AG08395 (cell line): ENCODE data around the gene FAXDC2.
"Not testable (repeated sequence)": the region's sequence is repeated elsewhere in the genome, so short reads cannot be mapped to it uniquely, and the experiment has no call there.

Source experiments
- DNase-seq: peaks from one replicate; pipeline ENCODE4 v3.0.0; 2012; ENCODE audit warnings: mixed read lengths, low spot score

The FAXDC2 gene

DNA sequence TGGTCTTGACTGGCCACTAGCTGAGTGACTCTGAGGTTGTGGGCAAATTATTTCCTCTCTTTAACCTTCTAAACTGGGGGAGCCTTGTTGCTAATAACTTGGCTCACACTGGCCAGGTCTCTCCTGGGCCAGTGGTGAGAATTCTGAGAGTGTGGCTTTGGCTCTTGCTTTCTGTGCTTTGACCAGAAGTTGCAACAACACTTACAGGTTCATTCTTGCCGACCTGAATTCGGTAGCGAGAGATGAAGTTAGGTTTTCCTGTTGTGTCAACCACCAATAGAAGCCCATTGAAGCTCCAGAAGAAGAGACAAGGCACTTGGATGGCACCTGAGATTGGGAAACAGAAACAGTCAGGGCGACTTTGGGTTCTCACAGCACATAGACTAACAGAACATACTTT is 19.8 kb downstream of the FAXDC2 start:
- no peak for DNase-seq

DNA sequence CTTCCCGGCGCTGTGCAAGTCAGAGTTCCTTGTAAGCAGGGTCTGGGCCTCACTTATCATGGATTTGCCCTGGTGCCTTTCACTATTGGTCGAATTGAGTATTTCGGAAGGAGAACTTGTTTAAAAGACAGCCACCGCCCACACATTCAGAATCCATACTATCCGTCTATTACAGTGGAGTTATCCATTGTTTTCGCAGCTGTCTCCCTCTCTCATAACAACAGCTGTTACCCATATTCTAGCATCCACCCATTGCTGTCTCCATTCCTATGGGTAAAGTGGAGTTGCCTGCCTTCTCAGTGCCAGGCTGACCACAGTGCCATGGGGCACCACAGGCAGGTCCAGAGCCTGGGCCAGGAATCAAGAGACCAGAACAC is 20.2 kb downstream of the FAXDC2 start:
- DNase-seq, result no peak

- DNase-seq, result no peak
These were observed 20.7 kb downstream of the FAXDC2 start for GRCh38 chr5:154829589-154830218.

DNA sequence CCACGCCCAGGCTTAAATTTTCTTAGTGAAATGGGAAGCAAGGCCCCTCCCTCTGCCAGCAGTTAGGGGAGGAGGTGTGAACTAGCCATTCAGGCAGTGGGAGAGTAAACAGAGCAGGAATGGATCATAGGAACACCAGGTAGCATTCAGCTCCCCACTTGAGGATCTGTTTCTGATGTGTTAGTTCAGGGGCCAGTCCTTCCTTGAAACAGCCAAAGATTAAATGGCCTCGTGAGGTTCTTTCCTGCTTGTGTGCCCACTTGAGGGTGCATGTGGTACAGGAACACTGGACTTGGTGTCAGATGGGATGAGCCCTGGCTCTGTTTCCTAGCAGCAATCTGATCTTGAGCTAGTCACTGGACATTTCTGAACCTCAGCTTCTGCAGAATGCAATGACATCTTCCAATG is 21.2 kb downstream of the FAXDC2 start:
- DNase-seq, result no peak

GRCh38 chr5:154824070-154824469 is 26.3 kb downstream of the FAXDC2 start:
- no peak for DNase-seq

GRCh38 chr5:154823605-154824004 is 26.8 kb downstream of the FAXDC2 start:
- no peak for DNase-seq

DNA sequence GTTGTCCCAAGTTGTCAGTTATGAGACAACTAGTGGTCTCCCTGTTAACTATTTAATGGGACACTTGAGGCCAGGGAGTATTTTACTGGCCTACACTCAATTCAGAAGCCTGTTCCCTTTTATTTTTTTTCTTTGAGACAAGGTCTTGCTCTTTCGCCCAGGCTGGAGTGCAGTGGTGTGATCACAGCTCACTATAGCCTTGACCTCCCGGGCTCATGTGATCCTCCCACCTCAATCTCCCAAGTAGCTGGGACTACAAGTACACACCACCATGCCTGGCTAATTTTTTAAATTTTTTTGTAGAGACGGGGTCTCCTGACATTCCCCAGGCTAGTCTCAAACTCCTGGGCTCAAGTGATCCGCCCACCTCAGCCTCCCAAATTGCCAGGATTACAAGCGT is 27.5 kb downstream of the FAXDC2 start:
- not testable (repeated sequence) for DNase-seq

DNA sequence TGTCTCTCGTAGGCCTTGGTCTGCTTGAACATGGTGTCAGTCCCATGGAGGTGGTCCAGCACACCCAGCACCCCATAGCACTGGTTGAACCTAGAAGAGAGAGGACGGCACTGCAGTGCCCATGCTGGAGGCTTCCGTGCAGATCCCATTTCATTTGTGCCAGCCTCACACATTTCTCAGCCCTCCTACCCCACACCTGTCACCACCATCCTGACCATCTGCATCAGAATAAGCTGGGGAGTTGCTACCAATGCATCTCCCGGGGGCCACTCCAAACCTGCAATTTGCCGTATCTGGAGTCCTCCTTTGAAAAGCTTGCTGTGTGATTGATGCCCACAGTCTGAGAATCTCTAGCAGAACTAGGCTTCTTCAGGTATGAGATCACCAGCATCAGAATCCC is 30.0 kb downstream of the FAXDC2 start:
- DNase-seq, result no peak

- no peak for DNase-seq
These were observed 30.9 kb downstream of the FAXDC2 start for GRCh38 chr5:154819546-154819945.

GRCh38 chr5:154818471-154819116 is 31.8 kb downstream of the FAXDC2 start:
- DNase-seq, result no peak

DNA sequence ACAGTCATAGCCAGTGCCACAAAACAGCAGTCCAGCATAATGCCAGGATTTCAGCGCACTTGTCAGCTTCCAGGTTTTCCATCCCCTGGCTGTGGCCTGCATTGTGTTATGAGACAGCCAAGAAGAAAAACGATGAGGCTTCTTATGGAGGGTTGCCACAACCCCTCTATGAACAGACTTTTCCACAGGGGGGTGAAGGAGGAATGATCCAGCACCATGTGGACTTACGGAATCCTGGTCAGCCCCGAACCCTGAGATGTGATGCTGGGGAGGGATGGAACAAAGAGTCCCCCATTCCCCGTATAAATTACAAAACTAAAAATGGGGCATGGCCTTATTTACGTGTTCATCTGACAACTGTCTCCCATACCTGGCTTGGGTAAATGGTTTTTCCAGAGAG is 32.6 kb downstream of the FAXDC2 start:
- no peak for DNase-seq

DNA sequence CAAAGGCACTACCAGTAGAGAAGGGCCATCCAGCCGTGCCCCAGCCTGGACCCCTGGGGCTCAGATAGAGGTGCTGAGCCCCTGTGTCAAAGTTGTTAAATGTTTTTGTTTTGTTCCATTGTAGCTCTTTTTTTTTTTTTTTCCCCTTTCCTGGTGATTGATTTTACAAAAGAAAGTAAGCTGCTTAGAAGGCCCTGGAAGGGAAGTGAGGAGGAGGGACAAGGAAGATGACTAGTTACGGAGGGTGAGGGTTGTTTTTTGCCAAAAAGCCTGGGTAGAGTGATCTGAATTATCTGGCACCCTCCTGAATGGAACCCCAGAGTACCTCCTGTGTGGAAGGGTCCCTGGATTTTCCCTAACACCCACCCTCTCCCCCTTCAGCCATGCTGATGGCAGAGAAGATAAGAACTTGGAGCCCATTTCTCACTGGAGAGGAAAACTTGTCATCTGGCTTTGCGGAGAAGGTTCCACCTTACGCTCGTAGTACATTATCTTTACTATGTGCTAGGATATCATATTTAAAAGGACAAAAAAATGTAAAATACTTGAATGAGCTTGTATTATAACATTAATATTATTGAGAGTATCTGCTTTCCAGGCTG is 33.4 kb downstream of the FAXDC2 start:
- no peak for DNase-seq

GRCh38 chr5:154815684-154816247 is 34.6 kb downstream of the FAXDC2 start:
- no peak for DNase-seq

GRCh38 chr5:154815025-154815424 is 35.4 kb downstream of the FAXDC2 start:
- DNase-seq, result no peak

GRCh38 chr5:154813736-154814135 is 36.7 kb downstream of the FAXDC2 start:
- DNase-seq, result no peak

- DNase-seq, result no peak
These were observed 37.2 kb downstream of the FAXDC2 start for GRCh38 chr5:154813158-154813557.

DNA sequence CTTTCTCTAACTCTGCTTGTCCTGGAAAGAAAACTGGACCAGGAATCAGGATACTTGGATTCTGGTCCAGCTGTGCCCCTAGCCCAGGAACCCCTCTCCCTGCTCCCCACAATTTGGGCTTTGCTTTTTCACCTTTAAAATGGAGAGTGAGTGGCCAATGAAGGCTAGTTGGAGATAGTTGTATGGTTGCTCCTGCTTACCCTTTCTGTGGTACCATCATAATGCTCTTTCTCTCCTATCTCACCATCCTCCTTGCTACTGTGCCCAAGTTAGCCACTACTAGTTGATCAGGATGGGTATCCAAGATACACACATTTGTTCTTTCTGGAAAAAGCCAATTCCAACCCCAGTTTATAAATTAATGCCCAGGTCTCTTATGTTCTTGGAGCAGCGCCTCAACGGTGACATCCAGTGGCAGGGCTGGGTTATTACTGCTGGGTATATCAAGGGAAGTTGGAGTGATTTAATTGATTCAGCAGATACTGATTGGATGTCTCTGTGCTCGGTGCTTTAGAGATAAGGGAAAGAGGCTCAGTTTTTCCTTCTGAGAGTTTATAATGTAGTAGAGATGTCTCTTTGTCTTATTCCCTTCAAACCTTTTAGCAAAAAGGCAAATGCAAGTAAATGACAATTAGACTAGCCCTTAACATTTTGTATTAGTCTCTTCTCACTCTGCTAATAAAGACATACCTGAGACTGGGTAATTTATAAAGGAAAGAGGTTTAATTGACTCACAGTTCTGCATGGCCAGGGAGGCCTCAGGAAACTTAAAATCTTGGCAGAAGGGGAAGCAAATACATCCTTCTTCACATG is 38.5 kb downstream of the FAXDC2 start:
- peak; percentile 85 for DNase-seq

GRCh38 chr5:154811239-154811638 is 39.2 kb downstream of the FAXDC2 start:
- no peak for DNase-seq

GRCh38 chr5:154806176-154806575 is 44.2 kb downstream of the FAXDC2 start:
- DNase-seq, result no peak

- no peak for DNase-seq
These were observed 48.4 kb downstream of the FAXDC2 start for GRCh38 chr5:154802050-154802449.

GRCh38 chr5:154801083-154801482 is 49.3 kb downstream of the FAXDC2 start:
- DNase-seq, result no peak

DNA sequence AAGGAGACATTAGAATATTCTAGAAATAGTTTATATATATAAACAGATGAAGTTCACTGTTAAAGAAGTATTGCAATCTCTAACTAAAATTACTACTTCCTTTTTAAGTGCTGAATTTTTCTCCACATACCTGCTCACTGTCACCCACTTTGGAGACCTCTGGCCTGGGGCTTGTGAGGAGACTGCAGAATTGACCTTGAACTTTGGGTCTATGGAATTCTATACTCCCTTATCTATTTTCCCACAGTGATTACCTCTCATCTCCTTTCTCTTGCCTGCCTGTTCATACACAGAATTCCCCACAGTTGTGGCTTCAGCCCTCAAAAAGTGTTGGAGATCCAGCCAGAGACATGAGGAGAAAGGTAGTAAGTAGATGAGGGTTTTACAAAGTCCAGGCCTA is 49.8 kb downstream of the FAXDC2 start:
- DNase-seq, result no peak

DNA sequence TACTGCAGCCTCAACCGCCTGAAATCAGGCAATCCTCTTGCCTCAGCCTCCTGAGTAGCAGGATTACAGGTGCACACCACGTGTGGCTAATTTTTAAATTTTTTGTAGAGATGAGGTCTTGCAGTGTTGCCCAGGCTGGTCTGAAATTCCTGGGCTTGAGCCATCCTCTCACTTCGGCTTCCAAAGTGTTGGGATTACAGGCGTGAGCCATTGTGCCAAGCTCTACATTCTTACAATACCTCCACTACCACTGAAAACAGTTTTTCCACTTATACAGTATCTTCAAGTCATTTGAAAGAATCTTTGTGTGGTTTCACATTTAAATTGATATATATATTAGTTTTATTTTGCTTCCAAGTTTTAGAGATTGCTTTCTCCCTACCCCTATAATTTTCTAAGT is 52.6 kb downstream of the FAXDC2 start:
- DNase-seq, result no peak
